Ascending aorta (tissue), 2 donors: ENCODE data around the gene ARGLU1. TPM values are rescaled to one million over a fixed set of nuclear protein-coding genes. Genes with fewer than 3 reads are reported as not detected.

ENCODE experiments used
- DNase-seq, 2 donors: peaks; one replicate each; pipeline ENCODE4 v3.0.0-alpha.2; 2019; ENCODE audit warnings: low spot score in 2 of 2
- H3K27ac ChIP-seq, 2 donors: fragments of 200-600 bp; sonication (generic); one replicate each; pipeline ENCODE4 v1.5.1; 2016 to 2017; ENCODE audit warnings: mild to moderate bottlenecking in 1 of 2
- H3K27me3 ChIP-seq: fragments of 200-600 bp; sonication (generic); one replicate; pipeline ENCODE4 v1.5.1; 2017
- H3K36me3 ChIP-seq, 2 donors: fragments of 200-600 bp; sonication (generic); one replicate each; pipeline ENCODE4 v1.5.1; 2016
- H3K4me1 ChIP-seq, 2 donors: fragments of 200-600 bp; sonication (generic); one replicate each; pipeline ENCODE4 v1.5.1; 2016 to 2017; ENCODE audit warnings: mild to moderate bottlenecking in 1 of 2
- H3K4me3 ChIP-seq, 2 donors: fragments of 200-600 bp; sonication (generic); one replicate each; pipeline ENCODE4 v1.5.1; 2016 to 2017; ENCODE audit warnings: mild to moderate bottlenecking in 1 of 2
- H3K9me3 ChIP-seq, 2 donors: fragments of 200-600 bp; sonication (generic); one replicate each; pipeline ENCODE4 v1.5.1; 2016
- intact Hi-C: fragments of 100-400 bp; cut with DNase I; formaldehyde crosslinking; loops from one replicate; pipeline ENCODE4 v1.15.1; 2023
- total RNA-seq: library from RNA; depleted of rRNA; stranded (reverse); fragments of >200 nt; gene quantifications from one replicate; pipeline ENCODE4 v1.1.0, GENCODE V29; 2016
- TF ChIP-seq, protein P1 (sequence below), 3 experiments: fragments of 200-600 bp in 2 of 3; fragments of 450-650 bp in 1 of 3; sonication (generic) in 2 of 3; IDR thresholded peaks; one replicate each; pipeline ENCODE4 v1.5.1; 2016 to 2019; ENCODE audit warnings: antibody characterized with exemption in 3 of 3, mild to moderate bottlenecking in 1 of 3, moderate library complexity in 1 of 3

Gene ARGLU1
- total RNA-seq, 1 donor from 2014 or later: 79.7 TPM

DNA sequence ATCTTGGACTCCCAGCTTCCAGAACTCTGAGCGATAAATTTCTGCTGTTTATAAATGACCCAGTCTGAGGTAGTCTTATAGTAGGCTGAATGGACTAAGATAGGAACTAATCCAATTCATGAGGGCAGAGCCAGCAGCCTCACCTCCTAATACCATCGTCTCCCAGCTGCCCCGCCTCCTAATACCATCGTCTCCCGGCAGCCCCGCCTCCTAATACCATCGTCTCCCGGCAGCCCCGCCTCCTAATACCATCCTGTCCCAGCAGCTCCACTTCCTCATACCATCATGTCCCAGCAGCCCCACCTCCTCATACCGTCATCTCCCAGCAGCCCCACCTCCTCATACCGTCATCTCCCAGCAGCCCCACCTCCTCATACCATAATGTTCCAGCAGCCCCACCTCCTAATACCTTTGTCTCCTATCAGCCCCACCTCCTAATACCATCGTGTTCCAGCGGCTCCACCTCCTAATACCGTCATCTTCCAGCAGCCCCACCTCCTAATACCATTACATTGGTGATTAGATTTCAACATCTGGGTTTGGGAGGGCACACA, 2.4 kb upstream of the ARGLU1 start:
- intact Hi-C loops: no loop called here
- Histone ChIP-seq H3K27ac (no peak overlapping the region), H3K4me3 (no peak overlapping the region), H3K4me1 (peaks cover 0 to 7% of the 10 kb centered on the region in 2 donors), H3K27me3 (no peaks in the 10 kb centered on the region), H3K36me3 (no peaks in the 10 kb centered on the region), H3K9me3 (no peaks in the 10 kb centered on the region)
- TF ChIP-seq, protein P1, sequence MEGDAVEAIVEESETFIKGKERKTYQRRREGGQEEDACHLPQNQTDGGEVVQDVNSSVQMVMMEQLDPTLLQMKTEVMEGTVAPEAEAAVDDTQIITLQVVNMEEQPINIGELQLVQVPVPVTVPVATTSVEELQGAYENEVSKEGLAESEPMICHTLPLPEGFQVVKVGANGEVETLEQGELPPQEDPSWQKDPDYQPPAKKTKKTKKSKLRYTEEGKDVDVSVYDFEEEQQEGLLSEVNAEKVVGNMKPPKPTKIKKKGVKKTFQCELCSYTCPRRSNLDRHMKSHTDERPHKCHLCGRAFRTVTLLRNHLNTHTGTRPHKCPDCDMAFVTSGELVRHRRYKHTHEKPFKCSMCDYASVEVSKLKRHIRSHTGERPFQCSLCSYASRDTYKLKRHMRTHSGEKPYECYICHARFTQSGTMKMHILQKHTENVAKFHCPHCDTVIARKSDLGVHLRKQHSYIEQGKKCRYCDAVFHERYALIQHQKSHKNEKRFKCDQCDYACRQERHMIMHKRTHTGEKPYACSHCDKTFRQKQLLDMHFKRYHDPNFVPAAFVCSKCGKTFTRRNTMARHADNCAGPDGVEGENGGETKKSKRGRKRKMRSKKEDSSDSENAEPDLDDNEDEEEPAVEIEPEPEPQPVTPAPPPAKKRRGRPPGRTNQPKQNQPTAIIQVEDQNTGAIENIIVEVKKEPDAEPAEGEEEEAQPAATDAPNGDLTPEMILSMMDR (IDR thresholded peaks at IDR 0.05): no peak
- DNase-seq: peak; percentile 36 to 81

GRCh38 chr13:106569233-106570095, 1.5 kb upstream of the ARGLU1 start:
- Histone ChIP-seq H3K27ac (no peak overlapping the region), H3K4me3 (no peak overlapping the region), H3K27me3 (no peaks in the 10 kb centered on the region), H3K9me3 (no peaks in the 10 kb centered on the region), H3K4me1 (peaks cover 0 to 16% of the 10 kb centered on the region in 2 donors), H3K36me3 (no peaks in the 10 kb centered on the region)
- TF ChIP-seq, protein P1 (IDR thresholded peaks at IDR 0.05): no peak
- no peak for DNase-seq
- intact Hi-C loops: loop anchor here (2.0 to 10.0 kb wide), 4 partner anchors 29 to 555 kb away; no protein-coding TSS in a partner anchor

GRCh38 chr13:106568299-106569003, 514 bp upstream of the ARGLU1 start:
- intact Hi-C loops: loop anchor here (2.0 to 10.0 kb wide), 4 partner anchors 30 to 556 kb away; no protein-coding TSS in a partner anchor
- peak overlapping the region; percentile 83 to 93 for H3K4me3 ChIP-seq
- peaks cover 0 to 22% of the 10 kb centered on the region in 2 donors for H3K4me1 ChIP-seq
- H3K36me3 ChIP-seq: no peaks in the 10 kb centered on the region
- H3K9me3 ChIP-seq: no peaks in the 10 kb centered on the region
- TF ChIP-seq, protein P1 (IDR thresholded peaks at IDR 0.05): no peak
- H3K27ac ChIP-seq: peak overlapping the region; percentile 92 to 96
- DNase-seq: no peak
- H3K27me3 ChIP-seq: no peaks in the 10 kb centered on the region

GRCh38 chr13:106566641-106567473, 1.1 kb downstream of the ARGLU1 start:
- TF ChIP-seq, protein P1 (IDR thresholded peaks at IDR 0.05): no peak
- Histone ChIP-seq H3K27me3 (no peaks in the 10 kb centered on the region), H3K4me3 (peak overlapping the region; percentile 83 to 93), H3K9me3 (no peaks in the 10 kb centered on the region), H3K4me1 (peaks cover 0 to 35% of the 10 kb centered on the region in 2 donors), H3K27ac (peak overlapping the region; percentile 92 to 96), H3K36me3 (no peaks in the 10 kb centered on the region)
- peak; percentile 19 to 80 for DNase-seq
- intact Hi-C loops: loop anchor here (1.0 to 10.0 kb wide), 3 partner anchors 32 to 558 kb away; partner anchors contain the start of gene EFNB2
